GM12874 (cell line): ENCODE data around the gene HARBI1.

Experiments used
- TF ChIP-seq, protein P1 (sequence below): IDR thresholded peaks from 2 replicates; pipeline ENCODE4 v1.5.1; 2011; ENCODE audit warnings: low read depth, mild to moderate bottlenecking, control low read depth, low read length, moderate library complexity; ENCODE audit not compliant: insufficient read depth

The HARBI1 gene

DNA sequence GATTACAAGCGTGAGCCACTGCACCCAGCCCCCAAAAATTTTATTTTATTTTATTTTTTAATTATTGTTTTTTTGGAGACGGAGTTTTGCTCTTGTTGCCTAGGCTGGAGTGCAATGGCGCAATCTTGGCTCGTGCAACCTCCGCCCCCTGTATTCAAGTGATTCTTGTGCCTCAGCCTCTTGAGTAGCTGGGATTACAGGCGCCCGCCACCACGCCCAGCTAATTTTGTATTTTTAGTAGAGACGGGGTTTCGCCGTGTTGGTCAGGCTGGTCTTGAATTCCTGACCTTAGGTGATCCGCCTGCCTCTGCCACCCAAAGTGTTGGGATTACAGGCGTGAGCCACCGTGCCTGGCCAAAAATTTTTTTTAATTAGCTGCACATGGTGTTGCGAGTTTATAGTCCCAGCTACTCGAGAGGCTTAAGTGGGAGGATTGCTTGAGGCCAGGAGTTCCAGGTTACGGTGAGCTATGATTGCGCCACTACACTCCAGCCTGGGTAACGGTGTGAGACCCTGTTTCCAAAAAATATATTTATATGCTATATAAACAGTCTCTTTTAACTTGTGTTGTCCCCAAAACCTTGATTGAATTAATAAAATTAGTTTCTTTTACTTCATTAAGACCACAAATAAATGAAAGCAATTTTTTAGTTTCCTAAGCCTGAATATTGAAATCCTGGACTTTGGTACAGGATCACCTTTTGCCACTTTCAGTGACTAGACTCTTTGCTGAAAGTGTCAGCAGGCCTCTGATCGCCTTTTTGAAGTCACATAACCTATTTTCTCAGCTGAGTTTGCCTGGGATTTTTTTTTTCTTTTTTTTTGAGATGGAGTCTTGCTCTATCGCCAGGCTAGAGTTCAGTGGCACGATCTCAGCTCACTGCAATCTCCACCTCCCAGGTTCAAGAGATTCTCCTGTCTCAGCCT is 16.5 kb upstream of the HARBI1 start:
- TF ChIP-seq, protein P1, sequence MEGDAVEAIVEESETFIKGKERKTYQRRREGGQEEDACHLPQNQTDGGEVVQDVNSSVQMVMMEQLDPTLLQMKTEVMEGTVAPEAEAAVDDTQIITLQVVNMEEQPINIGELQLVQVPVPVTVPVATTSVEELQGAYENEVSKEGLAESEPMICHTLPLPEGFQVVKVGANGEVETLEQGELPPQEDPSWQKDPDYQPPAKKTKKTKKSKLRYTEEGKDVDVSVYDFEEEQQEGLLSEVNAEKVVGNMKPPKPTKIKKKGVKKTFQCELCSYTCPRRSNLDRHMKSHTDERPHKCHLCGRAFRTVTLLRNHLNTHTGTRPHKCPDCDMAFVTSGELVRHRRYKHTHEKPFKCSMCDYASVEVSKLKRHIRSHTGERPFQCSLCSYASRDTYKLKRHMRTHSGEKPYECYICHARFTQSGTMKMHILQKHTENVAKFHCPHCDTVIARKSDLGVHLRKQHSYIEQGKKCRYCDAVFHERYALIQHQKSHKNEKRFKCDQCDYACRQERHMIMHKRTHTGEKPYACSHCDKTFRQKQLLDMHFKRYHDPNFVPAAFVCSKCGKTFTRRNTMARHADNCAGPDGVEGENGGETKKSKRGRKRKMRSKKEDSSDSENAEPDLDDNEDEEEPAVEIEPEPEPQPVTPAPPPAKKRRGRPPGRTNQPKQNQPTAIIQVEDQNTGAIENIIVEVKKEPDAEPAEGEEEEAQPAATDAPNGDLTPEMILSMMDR = no peak

- TF ChIP-seq, protein P1 = no peak
Measured at GRCh38 chr11:46632502-46632901, 15.5 kb upstream of the HARBI1 start.

DNA sequence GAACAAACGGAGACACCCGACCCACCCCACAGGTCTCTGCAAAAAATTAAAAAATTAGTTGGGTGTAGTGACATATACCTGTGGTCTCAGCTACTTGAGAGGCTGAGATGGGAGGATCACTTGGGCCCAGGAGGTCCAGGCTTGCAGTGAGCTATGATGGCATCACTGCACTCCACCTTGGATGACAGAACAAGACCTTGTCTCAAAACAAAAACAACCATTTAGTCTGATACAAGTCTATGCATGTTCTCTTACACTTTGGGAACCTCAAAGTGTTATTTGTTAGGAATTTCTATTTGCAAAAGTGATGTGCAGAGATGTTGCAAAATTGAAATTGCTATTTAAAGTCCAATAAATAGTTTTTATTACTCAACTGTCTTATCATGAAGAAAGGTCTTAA is 14.6 kb upstream of the HARBI1 start:
- TF ChIP-seq, protein P1 = no peak

DNA sequence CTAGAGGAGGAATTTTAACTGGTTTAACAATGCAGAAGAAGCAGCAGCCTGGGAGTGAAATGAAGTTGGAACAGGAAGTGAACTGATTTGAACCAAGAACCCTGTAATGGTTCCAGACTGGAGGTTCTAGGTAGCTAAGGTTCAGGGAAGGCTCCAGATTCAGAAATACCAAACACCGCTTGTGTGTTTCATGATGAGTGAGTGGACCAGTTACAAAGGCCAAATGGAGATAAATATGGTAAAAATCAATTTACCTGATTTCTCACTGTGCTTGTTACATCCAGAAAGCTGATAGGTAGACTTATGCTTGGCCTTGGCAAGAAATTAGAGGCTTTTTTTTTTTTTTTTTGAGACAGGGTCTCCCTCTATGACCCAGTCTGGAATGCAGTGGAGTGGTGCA is 13.2 kb upstream of the HARBI1 start:
- TF ChIP-seq, protein P1 = no peak

- TF ChIP-seq, protein P1 = no peak
Measured at GRCh38 chr11:46628961-46629360, 11.9 kb upstream of the HARBI1 start.

- TF ChIP-seq, protein P1 = no peak
Measured at GRCh38 chr11:46625406-46625805, 8.4 kb upstream of the HARBI1 start.

- TF ChIP-seq, protein P1 = no peak
Measured at GRCh38 chr11:46618837-46619236, 1.8 kb upstream of the HARBI1 start.
